Keratinocyte (primary cell): ENCODE data around the gene CCND2. TPM values are rescaled to one million over a fixed set of nuclear protein-coding genes. Genes with fewer than 3 reads are reported as not detected.
A peak's percentile ranks its signal among the peaks of the same experiment; 100 is the strongest.

Experiments
- DNase-seq: peaks from one replicate; pipeline ENCODE4 v3.0.0-alpha.2; 2011; ENCODE audit warnings: low read depth, missing footprints, low spot score
- FAIRE-seq: peaks from 2 replicates; lab custom pipeline; 2011; peaks lifted over from hg19 to GRCh38; lab: Jason Lieb, UNC
- H2AFZ ChIP-seq: 2 replicates; pipeline ENCODE4 v1.6.0; 2012; ENCODE audit warnings: low read length, control low read depth, inconsistent platforms; ENCODE audit not compliant: control insufficient read depth
- H3K27ac ChIP-seq: 2 replicates; pipeline ENCODE4 v1.5.1; 2011; ENCODE audit warnings: low read length; ENCODE audit not compliant: control insufficient read depth, insufficient read depth
- H3K27me3 ChIP-seq: 3 replicates; pipeline ENCODE4 v1.6.0; 2011; ENCODE audit warnings: low read length; ENCODE audit not compliant: control insufficient read depth, insufficient read depth; ENCODE audit errors: extremely low read depth
- H3K36me3 ChIP-seq, 2 experiments: 2 replicates in 1 of 2; 3 replicates in 1 of 2; pipeline ENCODE4 v1.5.1; 2011; ENCODE audit warnings: low read length in 2 of 2, mild to moderate bottlenecking in 1 of 2; ENCODE audit not compliant: control insufficient read depth in 2 of 2, insufficient read depth in 2 of 2; ENCODE audit errors: extremely low read depth in 1 of 2
- H3K4me1 ChIP-seq: 3 replicates; pipeline ENCODE4 v1.5.1; 2011; ENCODE audit warnings: low read length; ENCODE audit not compliant: control insufficient read depth, insufficient read depth; ENCODE audit errors: extremely low read depth
- H3K4me2 ChIP-seq: 3 replicates; pipeline ENCODE4 v1.6.0; 2011; ENCODE audit warnings: low read depth, low read length; ENCODE audit not compliant: control insufficient read depth, insufficient read depth; ENCODE audit errors: extremely low read depth
- H3K4me3 ChIP-seq, 3 experiments: fragments of 200-600 bp in 1 of 3; sonication (generic) in 1 of 3; 2 replicates in 2 of 3; 3 replicates in 1 of 3; pipeline ENCODE4 v1.5.1; 2011 to 2016; ENCODE audit warnings: low read length in 3 of 3, mild to moderate bottlenecking in 3 of 3, control low read depth in 2 of 3, inconsistent platforms in 1 of 3, low read depth in 1 of 3, mixed read lengths in 1 of 3, mixed run types in 1 of 3, moderate library complexity in 1 of 3; ENCODE audit not compliant: control insufficient read depth in 2 of 3, insufficient read depth in 2 of 3; ENCODE audit errors: extremely low read depth in 1 of 3
- H3K79me2 ChIP-seq: 2 replicates; pipeline ENCODE4 v1.6.0; 2012; ENCODE audit warnings: low read length; ENCODE audit not compliant: control insufficient read depth, insufficient read depth
- H3K9ac ChIP-seq: 3 replicates; pipeline ENCODE4 v1.6.0; 2011; ENCODE audit warnings: low read length; ENCODE audit not compliant: control insufficient read depth, insufficient read depth; ENCODE audit errors: extremely low read depth
- H3K9me1 ChIP-seq: 3 replicates; pipeline ENCODE4 v1.6.0; 2011; ENCODE audit warnings: low read length; ENCODE audit not compliant: control insufficient read depth, insufficient read depth; ENCODE audit errors: extremely low read depth
- H3K9me3 ChIP-seq: 2 replicates; pipeline ENCODE4 v1.5.1; 2012; ENCODE audit warnings: low read depth, low read length; ENCODE audit not compliant: control insufficient read depth
- H4K20me1 ChIP-seq: 3 replicates; pipeline ENCODE4 v1.6.0; 2011; ENCODE audit warnings: low read length; ENCODE audit not compliant: control insufficient read depth, insufficient read depth; ENCODE audit errors: extremely low read depth
- EZH2 ChIP-seq: IDR thresholded peaks from one replicate; pipeline ENCODE4 v1.6.1; 2012; ENCODE audit warnings: inconsistent platforms, mild to moderate bottlenecking, low read length, moderate library complexity
- dilution Hi-C: fragments of 300-500 bp; cut with MboI; formaldehyde crosslinking; loops from one replicate; pipeline ENCODE4 v1.7.0; 2020; ENCODE audit warnings: low sequenced_read_pairs; ENCODE audit not compliant: extremely low pct_ligation_motif_present
- polyA plus RNA-seq, 5 experiments: library from polyadenylated mRNA; depleted of rRNA in 3 of 5; stranded (reverse) in 3 of 5; stranded (forward) in 1 of 5; unstranded in 1 of 5; fragments of >200 nt; gene quantifications; 1 replicate in 1 of 5; 2 replicates in 3 of 5; 3 replicates in 1 of 5; pipeline versions ENCODE4 v1.2.1 to v1.2.3, GENCODE V29; 2011 to 2012; ENCODE audit warnings: missing spikeins in 2 of 5, low read depth in 1 of 5, low replicate concordance in 1 of 5
- TF ChIP-seq, protein P1 (sequence below), 3 experiments: IDR thresholded peaks in 1 of 3; conservative IDR thresholded peaks in 1 of 3; optimal IDR thresholded peaks in 1 of 3; 2 replicates in 2 of 3; 3 replicates in 1 of 3; pipeline versions ENCODE3 to v1.5.1; 2011; ENCODE audit warnings: low read length in 3 of 3, mild to moderate bottlenecking in 3 of 3, moderate library complexity in 2 of 3, control low read depth in 1 of 3, inconsistent platforms in 1 of 3; ENCODE audit not compliant: insufficient read depth in 2 of 3; ENCODE audit errors: extremely low read depth in 1 of 3

The CCND2 gene
- polyA plus RNA-seq, 1 donor (not counting 4 experiments of a cell fraction or from before 2014, with no cell fraction given) = 324 TPM

DNA sequence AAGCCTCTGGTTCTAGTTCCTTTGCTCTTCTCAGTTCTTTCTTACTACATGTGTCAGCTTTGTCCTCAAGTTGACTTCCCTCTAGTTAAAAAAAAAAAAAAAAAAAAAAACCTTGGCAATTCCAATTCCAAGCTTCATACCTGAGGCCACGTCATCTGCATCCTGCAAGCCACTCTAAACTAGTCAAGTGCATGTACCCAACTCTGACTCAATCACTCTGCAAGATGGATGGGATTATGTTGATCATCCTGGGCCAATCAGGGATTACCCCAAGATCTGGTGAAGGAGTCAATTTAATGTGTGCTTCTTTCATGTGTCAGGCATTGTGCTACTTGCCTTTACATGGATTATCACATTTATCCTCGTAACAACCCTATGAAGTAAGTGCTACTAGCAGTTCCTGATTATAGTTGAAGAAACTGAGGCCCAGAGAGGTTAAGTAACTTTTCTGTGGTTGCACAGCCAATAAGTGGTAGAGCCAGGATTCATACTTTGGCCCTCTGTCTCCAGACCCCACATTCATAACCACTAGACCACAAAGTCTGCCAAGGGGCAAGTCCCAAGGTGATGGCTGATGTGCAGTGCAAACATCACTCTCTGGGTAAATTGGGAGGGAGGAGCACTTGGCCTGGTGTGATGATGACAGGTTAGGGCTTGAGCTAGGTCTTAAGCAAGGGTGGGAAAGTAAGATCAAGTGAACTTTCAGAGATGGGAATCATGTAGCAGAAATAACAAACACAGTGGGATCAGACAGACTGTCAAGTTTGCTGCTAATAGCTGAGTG is 17.3 kb upstream of the CCND2 start:
- FAIRE-seq = peak; percentile 79
- dilution Hi-C loops = no loop called here
- H3K27me3 ChIP-seq = no peaks in the 10 kb centered on the region

DNA sequence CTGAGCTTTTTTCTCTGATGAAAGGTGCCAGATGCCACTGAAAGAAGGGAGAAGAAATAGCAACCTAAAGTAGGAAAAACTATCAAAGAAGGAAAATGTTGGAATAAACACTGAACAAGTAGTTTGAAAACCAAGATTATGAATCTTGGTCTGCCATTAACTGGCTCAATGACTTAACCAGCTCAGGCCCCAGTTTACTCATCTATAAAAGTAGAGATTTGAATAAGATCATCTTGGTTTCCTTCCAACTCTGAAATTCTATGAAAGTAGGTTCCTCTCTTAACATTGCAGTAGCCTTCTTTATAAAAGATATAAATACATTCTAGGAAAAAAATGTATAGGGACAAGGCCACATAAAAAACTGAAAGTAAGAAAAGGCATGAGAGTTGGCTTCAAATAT is 16.1 kb upstream of the CCND2 start:
- dilution Hi-C loops = no loop called here
- no peaks in the 10 kb centered on the region for H3K9me3 ChIP-seq
- no peak for FAIRE-seq
- no peaks in the 10 kb centered on the region for H3K36me3 ChIP-seq
- H3K9ac ChIP-seq = no peak overlapping the region
- no peak overlapping the region for H3K27ac ChIP-seq
- no peak for TF ChIP-seq EZH2
- TF ChIP-seq, protein P1, sequence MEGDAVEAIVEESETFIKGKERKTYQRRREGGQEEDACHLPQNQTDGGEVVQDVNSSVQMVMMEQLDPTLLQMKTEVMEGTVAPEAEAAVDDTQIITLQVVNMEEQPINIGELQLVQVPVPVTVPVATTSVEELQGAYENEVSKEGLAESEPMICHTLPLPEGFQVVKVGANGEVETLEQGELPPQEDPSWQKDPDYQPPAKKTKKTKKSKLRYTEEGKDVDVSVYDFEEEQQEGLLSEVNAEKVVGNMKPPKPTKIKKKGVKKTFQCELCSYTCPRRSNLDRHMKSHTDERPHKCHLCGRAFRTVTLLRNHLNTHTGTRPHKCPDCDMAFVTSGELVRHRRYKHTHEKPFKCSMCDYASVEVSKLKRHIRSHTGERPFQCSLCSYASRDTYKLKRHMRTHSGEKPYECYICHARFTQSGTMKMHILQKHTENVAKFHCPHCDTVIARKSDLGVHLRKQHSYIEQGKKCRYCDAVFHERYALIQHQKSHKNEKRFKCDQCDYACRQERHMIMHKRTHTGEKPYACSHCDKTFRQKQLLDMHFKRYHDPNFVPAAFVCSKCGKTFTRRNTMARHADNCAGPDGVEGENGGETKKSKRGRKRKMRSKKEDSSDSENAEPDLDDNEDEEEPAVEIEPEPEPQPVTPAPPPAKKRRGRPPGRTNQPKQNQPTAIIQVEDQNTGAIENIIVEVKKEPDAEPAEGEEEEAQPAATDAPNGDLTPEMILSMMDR (optimal IDR thresholded peaks at IDR 0.05 in 1 of 3, IDR thresholded peaks at IDR 0.05 in 1 of 3, conservative IDR thresholded peaks at IDR 0.05 in 1 of 3; ENCODE audit: extremely low read depth in 1 of 3, insufficient read depth in 2 of 3, low read length in 3 of 3) = no peak
- DNase-seq = no peak
- H3K4me2 ChIP-seq = no peak overlapping the region
- H3K9me1 ChIP-seq = no peaks in the 10 kb centered on the region
- H3K27me3 ChIP-seq = peaks cover under 1% of the 10 kb centered on the region
- H3K79me2 ChIP-seq = no peaks in the 10 kb centered on the region
- peaks cover 5% of the 10 kb centered on the region for H3K4me1 ChIP-seq
- H2AFZ ChIP-seq = no peak overlapping the region
- H4K20me1 ChIP-seq = no peaks in the 10 kb centered on the region
- no peak overlapping the region for H3K4me3 ChIP-seq

More for the DNA sequence above, 17.3 kb upstream of the CCND2 start:
- Histone ChIP-seq H3K9ac (no peak overlapping the region), H3K9me1 (no peaks in the 10 kb centered on the region), H3K4me2 (no peak overlapping the region), H3K36me3 (no peaks in the 10 kb centered on the region), H3K9me3 (no peaks in the 10 kb centered on the region), H3K4me3 (no peak overlapping the region), H3K27ac (no peak overlapping the region), H2AFZ (no peak overlapping the region), H3K4me1 (peaks cover 5% of the 10 kb centered on the region), H3K79me2 (no peaks in the 10 kb centered on the region), H4K20me1 (no peaks in the 10 kb centered on the region)
- TF ChIP-seq EZH2 = no peak
- TF ChIP-seq, protein P1 (optimal IDR thresholded peaks at IDR 0.05 in 1 of 3, IDR thresholded peaks at IDR 0.05 in 1 of 3, conservative IDR thresholded peaks at IDR 0.05 in 1 of 3; ENCODE audit: extremely low read depth in 1 of 3, insufficient read depth in 2 of 3, low read length in 3 of 3) = no peak
- DNase-seq = no peak
